IPS DF 6.9 (cell line): ENCODE measurements around the gene TRUB1.

Experiments
- DNase-seq: peaks from one replicate; pipeline ENCODE4 v3.0.0-alpha.2; 2013; ENCODE audit warnings: low read depth, low spot score
- H3K27ac ChIP-seq: one replicate; pipeline ENCODE4 v1.5.1; 2013; ENCODE audit warnings: low read length, control low read depth
- H3K27me3 ChIP-seq: 2 replicates; pipeline ENCODE4 v1.6.1; 2013; ENCODE audit warnings: mild to moderate bottlenecking, low read length; ENCODE audit not compliant: control insufficient read depth, insufficient read depth
- H3K36me3 ChIP-seq: 2 replicates; pipeline ENCODE4 v1.6.1; 2013; ENCODE audit warnings: low read length; ENCODE audit not compliant: control insufficient read depth, insufficient read depth
- H3K4me1 ChIP-seq: 2 replicates; pipeline ENCODE4 v1.6.1; 2013; ENCODE audit warnings: low read length; ENCODE audit not compliant: control insufficient read depth, insufficient read depth
- H3K4me3 ChIP-seq: 2 replicates; pipeline ENCODE4 v1.5.1; 2013; ENCODE audit warnings: mild to moderate bottlenecking, low read length
- H3K9me3 ChIP-seq: 2 replicates; pipeline ENCODE4 v1.6.1; 2013; ENCODE audit warnings: low read length, inconsistent platforms; ENCODE audit not compliant: control insufficient read depth, insufficient read depth
- whole genome bisulfite sequencing: extraction: QIAGEN DNeasy Blood & Tissue Kit; methylation state at CpG from one replicate; pipeline ENCODE4 v1.1.7; 2013; ENCODE audit warnings: mixed read lengths, missing lambda C conversion rate; ENCODE audit not compliant: insufficient read length, insufficient coverage; 5-methylcytosine and 5-hydroxymethylcytosine counted together

The TRUB1 gene

DNA sequence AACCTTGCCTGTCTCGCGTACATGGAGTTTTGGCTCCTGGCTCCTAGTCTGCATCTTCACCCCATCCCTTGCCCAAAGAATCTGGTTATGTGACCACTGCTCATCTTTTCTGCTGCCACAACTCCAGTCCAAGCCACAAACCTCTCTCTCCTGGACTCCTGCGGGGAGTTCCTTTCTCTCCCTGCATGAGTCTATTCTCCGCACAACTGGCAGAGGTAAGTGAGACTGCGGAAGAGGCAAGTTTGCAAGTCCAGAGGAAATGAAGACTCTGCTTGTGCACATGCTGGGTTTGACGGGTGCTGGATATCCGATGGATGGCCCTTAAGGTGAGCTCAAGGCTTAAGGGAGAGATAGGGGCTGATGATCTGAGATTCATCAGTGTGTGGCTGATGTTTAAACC is 61.0 kb downstream of the TRUB1 start:
- H3K36me3 ChIP-seq: no peaks in the 10 kb centered on the region
- no peak overlapping the region for H3K4me3 ChIP-seq
- no peak for DNase-seq
- H3K27ac ChIP-seq: no peak overlapping the region
- no CpG with 5 or more reads among the region's 7 CpGs for WGBS
- H3K27me3 ChIP-seq: no peaks in the 10 kb centered on the region
- no peaks in the 10 kb centered on the region for H3K9me3 ChIP-seq
- peaks cover 2% of the 10 kb centered on the region; the same call in 1 of the 2 replicates for H3K4me1 ChIP-seq

DNA sequence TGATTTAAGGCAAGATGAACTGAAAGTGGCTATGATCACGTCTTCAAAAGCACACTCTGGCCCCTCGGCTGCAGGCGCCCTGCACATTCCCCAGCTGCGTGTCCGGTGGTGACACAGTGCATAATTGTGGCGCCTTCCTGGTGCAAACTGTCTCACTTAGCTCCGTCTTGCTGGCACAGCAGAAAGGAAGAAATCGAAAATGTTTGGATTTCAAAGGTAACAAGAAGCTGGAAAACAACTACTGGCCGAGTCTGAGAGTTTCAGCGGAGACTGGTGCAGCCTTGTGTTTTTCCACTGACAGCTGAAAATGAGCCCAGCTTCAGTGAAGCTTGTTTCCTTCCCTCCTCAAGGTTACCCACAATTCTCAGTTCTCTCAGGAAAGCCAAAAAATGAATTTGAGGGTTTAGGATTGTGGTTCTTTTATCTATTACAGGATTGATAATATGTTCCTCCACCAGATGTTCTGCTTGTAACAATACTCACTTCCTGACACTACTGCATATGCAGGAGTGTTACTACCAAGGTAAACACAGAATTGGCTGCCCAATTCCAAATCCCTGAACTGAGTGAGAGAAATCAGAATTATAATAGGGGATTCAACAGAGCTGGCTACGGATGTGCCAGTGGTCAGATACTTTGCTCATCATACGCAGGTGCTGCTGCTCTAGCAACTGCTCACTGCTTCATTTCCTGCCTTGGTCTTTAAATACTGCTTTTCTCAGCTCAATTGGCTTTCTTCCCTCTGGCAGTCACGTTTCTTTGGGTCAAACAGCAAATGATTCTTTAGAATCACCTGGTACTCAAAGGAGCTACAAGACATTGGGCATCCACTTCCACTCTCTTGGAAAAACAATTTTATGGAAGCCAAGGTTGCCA is 63.7 kb downstream of the TRUB1 start:
- no CpG with 5 or more reads among the region's 13 CpGs for WGBS
- DNase-seq: no peak
- H3K4me1 ChIP-seq: 0 out of 2 replicates have a peak, but pooled peaks cover 2% of the 10 kb centered on the region
- no peaks in the 10 kb centered on the region for H3K9me3 ChIP-seq
- no peaks in the 10 kb centered on the region for H3K27me3 ChIP-seq
- no peaks in the 10 kb centered on the region for H3K36me3 ChIP-seq
- no peak overlapping the region for H3K27ac ChIP-seq
- H3K4me3 ChIP-seq: no peak overlapping the region

DNA sequence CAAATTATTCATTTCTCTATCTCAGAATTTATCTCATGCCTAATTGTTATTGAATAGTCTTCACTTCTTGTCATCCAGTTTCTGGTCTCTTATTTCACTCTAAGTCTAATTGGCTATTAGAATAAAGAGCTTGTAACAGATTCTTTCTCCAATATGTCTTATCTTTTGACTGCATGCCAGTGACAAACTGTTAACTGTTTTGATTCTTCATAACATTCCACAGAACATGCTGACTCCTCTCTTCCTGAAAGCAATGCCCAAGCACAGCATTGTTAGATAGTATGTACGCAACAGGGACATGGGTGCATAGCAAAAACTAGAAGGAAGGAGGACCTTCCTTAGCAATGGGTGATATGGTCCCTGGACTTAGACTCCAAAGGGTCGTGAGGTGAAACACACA is 65.4 kb downstream of the TRUB1 start:
- Histone ChIP-seq H3K27ac (no peak overlapping the region), H3K9me3 (no peaks in the 10 kb centered on the region), H3K4me3 (no peak overlapping the region), H3K4me1 (0 out of 2 replicates have a peak, but pooled peaks cover 2% of the 10 kb centered on the region), H3K27me3 (no peaks in the 10 kb centered on the region), H3K36me3 (no peaks in the 10 kb centered on the region)
- WGBS: no CpG with 5 or more reads among the region's 2 CpGs
- DNase-seq: no peak

DNA sequence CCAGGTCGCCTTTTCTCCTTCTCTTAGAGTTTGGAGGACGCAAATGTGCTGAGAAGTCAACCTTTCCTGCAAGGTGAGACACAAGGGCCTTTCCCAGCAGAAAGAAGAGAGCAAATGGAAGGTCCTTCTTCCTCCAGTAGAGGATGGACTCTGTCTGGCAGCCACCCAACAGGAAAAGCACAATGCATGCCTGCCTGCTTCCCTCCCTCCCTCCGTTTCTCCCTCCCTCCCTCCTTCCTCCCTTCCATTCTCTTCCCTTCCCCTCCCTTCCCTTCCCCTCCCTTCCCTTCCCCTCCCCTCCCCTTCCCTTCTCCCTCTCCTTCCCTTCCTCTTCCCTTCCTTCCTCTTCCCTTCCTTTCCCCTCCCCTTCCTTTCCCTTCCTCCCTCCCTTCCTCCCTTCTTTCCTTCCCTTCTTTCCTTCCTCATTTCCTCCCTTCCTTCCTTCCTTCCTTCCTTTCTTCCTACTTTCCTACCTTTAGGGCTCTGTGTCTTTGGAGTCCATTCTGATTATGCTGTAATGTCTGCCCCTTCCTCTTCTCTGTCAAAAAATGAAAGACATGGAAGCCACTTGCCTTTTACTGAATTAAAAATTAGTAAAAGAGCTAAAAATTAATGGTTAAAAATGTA is 66.4 kb downstream of the TRUB1 start:
- Histone ChIP-seq H3K27me3 (no peaks in the 10 kb centered on the region), H3K36me3 (no peaks in the 10 kb centered on the region), H3K27ac (no peak overlapping the region), H3K4me3 (no peak overlapping the region), H3K9me3 (no peaks in the 10 kb centered on the region), H3K4me1 (no peaks in the 10 kb centered on the region)
- no CpG with 5 or more reads among the region's 3 CpGs for WGBS
- DNase-seq: no peak

DNA sequence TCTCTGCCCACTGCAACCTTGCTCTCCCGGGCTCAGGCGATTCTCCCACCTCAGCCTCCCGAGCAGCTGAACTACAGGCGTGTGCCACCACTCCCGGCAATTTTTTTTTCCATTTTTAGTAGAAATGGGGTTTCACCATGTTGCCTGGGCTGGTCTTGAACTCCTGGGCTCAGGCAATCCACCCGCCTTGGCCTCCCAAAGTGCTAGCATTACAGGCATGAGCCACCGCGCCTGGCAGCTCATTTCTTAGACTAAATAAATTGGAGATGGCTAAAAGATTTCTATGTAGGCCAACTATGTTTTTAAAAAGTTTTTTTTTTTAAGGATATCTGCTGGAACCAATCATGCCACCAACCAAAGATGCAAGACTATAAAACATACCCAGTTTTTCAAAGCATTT is 67.8 kb downstream of the TRUB1 start:
- DNase-seq: no peak
- Histone ChIP-seq H3K9me3 (no peaks in the 10 kb centered on the region), H3K27ac (no peak overlapping the region), H3K36me3 (no peaks in the 10 kb centered on the region), H3K27me3 (no peaks in the 10 kb centered on the region), H3K4me1 (no peaks in the 10 kb centered on the region), H3K4me3 (no peak overlapping the region)
- no CpG with 5 or more reads among the region's 8 CpGs for WGBS

DNA sequence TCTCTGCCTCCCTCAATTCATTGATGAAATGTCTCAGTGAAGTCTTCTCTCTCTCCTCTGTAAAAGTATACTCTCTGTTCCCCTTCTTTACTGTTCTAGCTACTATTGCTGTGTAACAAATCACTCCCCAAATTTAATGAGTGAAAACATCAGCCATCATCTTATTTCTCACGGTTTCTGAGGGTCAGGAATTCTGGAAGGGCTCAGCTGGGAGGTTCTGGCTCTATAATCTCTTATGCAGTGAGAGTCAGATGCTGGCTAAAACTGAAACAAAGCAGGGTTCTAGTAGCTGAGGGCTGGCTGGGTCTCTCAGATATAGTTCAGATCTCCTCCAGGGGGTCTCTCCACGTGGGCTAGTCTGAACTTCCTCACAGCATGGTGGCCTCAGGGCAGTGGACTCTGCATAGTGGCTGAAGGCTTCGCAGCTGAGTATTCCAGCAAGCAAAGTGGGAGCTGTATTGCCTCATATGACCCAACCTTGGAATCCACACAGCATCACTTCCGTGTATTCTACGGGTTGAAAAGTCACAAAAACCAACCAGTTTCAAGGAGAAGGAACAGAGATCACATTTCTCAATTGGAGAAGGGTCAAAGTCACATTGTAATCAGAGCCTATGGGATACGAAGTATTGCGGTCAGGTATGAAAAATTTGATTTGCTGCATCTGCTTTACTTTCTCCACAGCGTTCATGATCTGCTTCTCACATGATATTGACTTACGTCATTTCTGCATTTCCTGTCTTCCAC is 80.4 kb downstream of the TRUB1 start:
- no peak for DNase-seq
- Histone ChIP-seq H3K27me3 (no peaks in the 10 kb centered on the region), H3K27ac (no peak overlapping the region), H3K4me3 (no peak overlapping the region), H3K4me1 (0 out of 2 replicates have a peak, but pooled peaks cover 2% of the 10 kb centered on the region), H3K9me3 (no peaks in the 10 kb centered on the region), H3K36me3 (no peaks in the 10 kb centered on the region)
- WGBS: no CpG with 5 or more reads among the region's 9 CpGs

DNA sequence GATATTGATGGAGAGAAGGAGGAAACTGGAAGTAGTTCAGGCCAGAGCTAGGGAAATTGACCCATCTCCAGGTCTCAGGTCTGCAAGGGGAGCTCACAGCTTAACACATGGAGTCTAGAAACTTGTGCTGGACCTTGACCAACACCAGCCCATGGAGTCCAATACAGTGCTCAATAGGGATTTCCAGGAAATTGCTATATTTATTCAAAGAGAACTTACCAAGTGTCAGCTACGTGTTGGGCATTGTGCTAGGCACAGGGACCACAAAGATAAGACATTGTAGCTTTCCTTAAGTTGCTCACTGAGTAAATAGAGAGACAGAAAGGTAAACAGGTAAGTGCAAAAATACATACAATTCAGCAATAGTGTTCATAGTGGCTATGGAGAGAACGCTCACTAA is 82.5 kb downstream of the TRUB1 start:
- no peaks in the 10 kb centered on the region for H3K27me3 ChIP-seq
- DNase-seq: no peak
- H3K4me1 ChIP-seq: 0 out of 2 replicates have a peak, but pooled peaks cover 5% of the 10 kb centered on the region
- WGBS: no CpG with 5 or more reads among the region's 2 CpGs
- H3K27ac ChIP-seq: no peak overlapping the region
- H3K36me3 ChIP-seq: no peaks in the 10 kb centered on the region
- H3K9me3 ChIP-seq: no peaks in the 10 kb centered on the region
- H3K4me3 ChIP-seq: no peak overlapping the region

DNA sequence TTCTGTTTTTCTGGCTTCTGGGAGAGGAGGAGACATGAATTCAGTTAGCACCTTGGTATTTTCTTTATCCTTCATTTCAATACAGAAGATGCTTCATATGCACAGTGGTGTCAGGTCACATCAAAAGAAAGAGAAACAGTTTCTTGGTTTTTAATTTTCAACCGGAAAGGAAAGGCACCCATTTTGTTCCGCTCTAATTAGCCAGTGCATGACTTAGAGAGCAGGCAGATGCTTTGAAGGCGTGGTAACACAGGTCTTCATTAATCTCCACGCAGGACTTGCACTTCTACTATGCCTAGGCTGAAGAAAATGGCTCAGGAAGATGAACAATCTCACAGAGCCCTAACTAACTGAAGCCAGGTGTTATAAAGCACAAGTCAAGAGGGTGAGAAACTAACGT is 84.7 kb downstream of the TRUB1 start:
- Histone ChIP-seq H3K27me3 (no peaks in the 10 kb centered on the region), H3K4me1 (0 out of 2 replicates have a peak, but pooled peaks cover 5% of the 10 kb centered on the region), H3K27ac (no peak overlapping the region), H3K9me3 (no peaks in the 10 kb centered on the region), H3K4me3 (no peak overlapping the region), H3K36me3 (no peaks in the 10 kb centered on the region)
- no peak for DNase-seq
- no CpG with 5 or more reads among the region's 5 CpGs for WGBS

DNA sequence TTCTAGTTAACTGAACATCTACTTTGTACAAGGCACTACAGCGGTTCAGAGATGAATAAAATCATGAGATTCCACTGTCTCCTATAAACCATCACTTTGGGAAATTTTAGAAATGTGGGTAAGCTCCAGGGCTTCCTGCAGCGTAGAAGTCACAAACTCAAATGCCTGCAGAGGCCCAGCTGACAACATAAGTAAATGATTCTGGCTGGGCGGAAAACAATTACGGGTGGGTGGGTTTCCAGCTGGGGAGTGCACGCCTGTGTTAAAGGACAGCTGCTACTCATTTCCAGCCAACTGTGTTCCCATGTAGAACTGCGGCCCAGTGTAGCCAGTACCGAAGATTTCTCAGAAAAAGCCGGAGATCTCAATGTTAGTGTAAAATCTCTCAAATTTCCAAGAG is 85.7 kb downstream of the TRUB1 start:
- H3K4me3 ChIP-seq: no peak overlapping the region
- no peaks in the 10 kb centered on the region for H3K27me3 ChIP-seq
- DNase-seq: no peak
- WGBS: no CpG with 5 or more reads among the region's 8 CpGs
- no peak overlapping the region for H3K27ac ChIP-seq
- H3K36me3 ChIP-seq: no peaks in the 10 kb centered on the region
- no peaks in the 10 kb centered on the region for H3K9me3 ChIP-seq
- 0 out of 2 replicates have a peak, but pooled peaks cover 5% of the 10 kb centered on the region for H3K4me1 ChIP-seq

DNA sequence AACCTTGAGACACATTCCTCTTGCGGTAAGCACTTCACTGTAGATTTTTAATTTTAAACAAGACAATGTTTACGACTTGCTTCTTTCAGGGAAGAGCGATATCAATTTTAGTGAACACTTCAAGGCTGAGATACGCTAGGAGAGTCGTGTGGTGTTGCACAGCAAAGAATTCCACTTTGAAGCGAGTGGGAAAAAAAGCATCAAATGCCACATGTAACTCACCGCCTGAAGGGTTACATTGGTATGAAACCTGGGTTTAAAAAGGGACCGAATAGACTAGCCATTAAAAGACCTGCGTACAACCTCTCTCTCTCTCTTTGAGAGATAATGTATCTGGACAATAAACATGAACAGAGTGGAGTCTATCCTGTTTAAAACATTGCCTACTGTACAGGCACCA is 86.4 kb downstream of the TRUB1 start:
- no CpG with 5 or more reads among the region's 9 CpGs for WGBS

More for the DNA sequence above, 86.4 kb downstream of the TRUB1 start:
- Histone ChIP-seq H3K4me3 (no peak overlapping the region), H3K9me3 (no peaks in the 10 kb centered on the region), H3K4me1 (0 out of 2 replicates have a peak, but pooled peaks cover 5% of the 10 kb centered on the region), H3K36me3 (no peaks in the 10 kb centered on the region), H3K27ac (no peak overlapping the region), H3K27me3 (no peaks in the 10 kb centered on the region)
- DNase-seq: no peak
